MM.1S (cell line): Measurements from ENCODE around the gene RITA1.

ENCODE experiments used
- CTCF ChIP-seq: fragments of 300-600 bp; sonication (generic); IDR thresholded peaks from 2 replicates; pipeline ENCODE4 v1.5.1; 2016; ENCODE audit warnings: antibody characterized with exemption, low read length, mixed read lengths
- EZH2 ChIP-seq: fragments of 300-600 bp; sonication (generic); optimal IDR thresholded peaks from 2 replicates; pipeline ENCODE3; 2017; ENCODE audit warnings: low read depth, mild to moderate bottlenecking, antibody characterized with exemption, low read length, mixed read lengths
- EZH2phosphoT487 ChIP-seq: fragments of 300-600 bp; sonication (generic); IDR thresholded peaks from 2 replicates; pipeline ENCODE4 v1.6.1; 2018; ENCODE audit warnings: antibody characterized with exemption, low read length

- TF ChIP-seq CTCF, result no peak
- TF ChIP-seq EZH2, result no peak
- no peak for TF ChIP-seq EZH2phosphoT487
Observed at GRCh38 chr12:113170926-113171325, 14.6 kb upstream of the RITA1 start.
